ENCODE results near the gene PEAK1.
"Not testable (repeated sequence)": the region's sequence is repeated elsewhere in the genome, so short reads cannot be mapped to it uniquely, and the experiment has no call there.

The PEAK1 gene

DNA sequence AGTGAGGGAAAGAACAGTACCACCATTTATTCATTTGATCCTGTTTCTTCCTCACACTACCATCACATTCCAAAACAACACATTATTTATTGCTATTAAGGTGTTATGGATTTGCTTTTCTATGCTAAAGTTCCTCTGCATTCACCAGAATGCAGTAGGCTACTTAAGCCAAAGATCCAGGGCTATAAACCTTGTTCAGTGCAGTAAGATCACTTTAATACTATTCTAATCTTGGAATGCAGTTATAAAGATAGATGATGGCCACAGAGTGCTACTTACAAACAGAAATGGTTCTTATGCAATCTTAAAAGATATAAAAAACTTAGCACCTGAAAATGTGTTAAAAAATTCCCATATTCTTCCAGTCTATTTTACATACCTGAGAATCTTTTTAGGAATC, 241.5 kb downstream of the PEAK1 start:
- no peak for TF ChIP-seq ZNF274 (IDR thresholded peaks at IDR 0.05; ENCODE audit: low read depth, low read length)

DNA sequence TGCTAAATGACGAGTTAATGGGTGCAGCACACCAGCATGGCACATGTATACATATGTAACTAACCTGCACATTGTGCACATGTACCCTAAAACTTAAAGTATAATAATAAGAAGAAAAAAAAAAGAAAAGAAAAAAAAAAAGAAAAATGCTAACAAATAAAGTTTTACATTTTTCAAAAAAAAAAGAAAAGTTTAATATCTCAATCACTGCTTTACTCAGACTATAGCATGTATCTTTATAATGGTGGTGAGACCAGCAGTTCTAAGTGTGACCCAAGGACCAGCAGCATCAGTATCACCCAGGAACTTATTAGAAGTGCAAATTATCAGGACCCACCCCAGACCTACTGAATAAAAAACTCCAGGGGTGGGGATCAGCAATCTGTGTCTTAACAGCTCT, 243.8 kb downstream of the PEAK1 start:
- not testable (repeated sequence) for H3K4me3 ChIP-seq (ENCODE audit: low read length)

More for the DNA sequence above, 241.5 kb downstream of the PEAK1 start:
- H3K4me3 ChIP-seq (ENCODE audit: low read length), result no peak overlapping the region

DNA sequence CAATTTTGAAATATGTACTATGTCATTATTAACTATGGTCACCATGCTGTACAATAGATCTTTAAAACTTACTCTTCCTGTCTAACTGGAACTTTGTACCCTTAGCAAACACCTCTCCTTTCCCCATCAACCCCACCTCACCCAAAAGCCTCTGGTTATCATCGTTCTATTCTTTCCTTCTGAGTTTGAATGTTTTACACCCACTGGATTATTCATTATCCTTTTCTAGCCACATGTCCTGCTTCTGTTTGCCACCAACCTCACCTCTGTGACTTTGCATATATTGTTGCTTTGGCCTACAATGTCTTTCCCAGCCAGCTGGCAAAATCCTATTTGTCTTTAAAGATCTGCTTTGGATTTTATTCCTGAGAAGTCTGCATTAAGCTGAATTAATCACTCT, 246.4 kb downstream of the PEAK1 start:
- H3K4me3 ChIP-seq (ENCODE audit: low read length), result no peak overlapping the region
- TF ChIP-seq ZNF274 (IDR thresholded peaks at IDR 0.05; ENCODE audit: low read depth, low read length), result no peak

DNA sequence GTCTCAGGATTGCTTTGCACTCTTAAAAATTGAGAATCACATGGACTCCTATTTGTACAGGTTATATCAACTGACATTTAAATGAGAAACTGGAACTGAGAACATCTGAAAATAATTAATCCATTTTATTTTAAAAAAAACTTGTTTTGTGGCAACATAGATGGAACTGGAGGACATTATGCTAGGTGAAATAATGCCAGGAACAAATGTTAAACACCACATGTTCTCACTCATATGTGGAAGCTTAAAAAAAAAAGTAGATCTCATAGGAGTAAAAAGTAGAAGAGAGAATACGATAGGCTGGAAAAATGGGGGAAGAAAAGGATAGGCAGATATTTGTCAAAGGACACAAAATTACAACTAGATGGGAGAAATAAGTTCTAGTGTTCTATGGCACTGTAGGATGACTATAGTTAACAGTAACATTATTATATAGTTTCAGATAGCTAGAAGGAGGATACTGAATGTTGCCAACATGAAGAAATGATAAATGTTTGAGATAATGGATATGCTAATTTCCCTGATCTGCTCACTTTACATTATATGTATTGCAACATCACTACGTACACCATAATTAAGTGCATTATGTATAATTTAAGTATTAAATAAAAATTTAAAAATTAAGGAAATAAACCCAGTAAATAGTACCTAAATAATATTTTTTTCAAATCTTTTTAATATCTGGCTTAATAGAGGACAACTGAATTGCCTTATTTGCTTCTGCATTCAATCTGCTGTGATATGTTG, 248.5 kb downstream of the PEAK1 start:
- no peak for TF ChIP-seq ZNF274 (IDR thresholded peaks at IDR 0.05; ENCODE audit: low read depth, low read length)
- H3K4me3 ChIP-seq (ENCODE audit: low read length), result no peak overlapping the region

DNA sequence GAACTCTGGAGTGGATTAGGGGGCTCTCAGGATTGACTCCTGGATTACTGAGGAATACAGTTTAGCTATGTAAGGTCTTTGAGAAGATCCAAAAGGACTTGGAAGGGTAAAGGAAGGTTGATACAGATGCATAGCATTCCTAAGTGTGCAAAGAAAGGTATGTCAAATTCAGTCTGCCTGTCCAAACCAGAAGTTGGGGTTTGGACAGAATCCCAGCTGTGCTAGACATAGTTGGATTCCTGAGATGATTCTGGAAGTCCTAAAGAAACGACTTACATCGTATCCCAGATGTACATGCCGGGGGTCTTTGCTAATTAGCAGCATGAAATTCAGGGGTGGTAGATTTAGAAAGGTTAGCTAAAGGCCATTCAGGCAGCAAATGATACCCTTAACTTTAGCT, 251.3 kb downstream of the PEAK1 start:
- no peak for TF ChIP-seq ZNF274 (IDR thresholded peaks at IDR 0.05; ENCODE audit: low read depth, low read length)

GRCh38 chr15:77168141-77168540, 251.8 kb downstream of the PEAK1 start:
- TF ChIP-seq ZNF274 (IDR thresholded peaks at IDR 0.05; ENCODE audit: low read depth, low read length), result no peak
- H3K4me3 ChIP-seq (ENCODE audit: low read length), result no peak overlapping the region

More for the DNA sequence above, 251.3 kb downstream of the PEAK1 start:
- H3K4me3 ChIP-seq (ENCODE audit: low read length), result no peak overlapping the region

- TF ChIP-seq ZNF274 (IDR thresholded peaks at IDR 0.05; ENCODE audit: low read depth, low read length), result no peak
- H3K4me3 ChIP-seq (ENCODE audit: low read length), result no peak overlapping the region
Observed at GRCh38 chr15:77167406-77167805, 252.5 kb downstream of the PEAK1 start.

DNA sequence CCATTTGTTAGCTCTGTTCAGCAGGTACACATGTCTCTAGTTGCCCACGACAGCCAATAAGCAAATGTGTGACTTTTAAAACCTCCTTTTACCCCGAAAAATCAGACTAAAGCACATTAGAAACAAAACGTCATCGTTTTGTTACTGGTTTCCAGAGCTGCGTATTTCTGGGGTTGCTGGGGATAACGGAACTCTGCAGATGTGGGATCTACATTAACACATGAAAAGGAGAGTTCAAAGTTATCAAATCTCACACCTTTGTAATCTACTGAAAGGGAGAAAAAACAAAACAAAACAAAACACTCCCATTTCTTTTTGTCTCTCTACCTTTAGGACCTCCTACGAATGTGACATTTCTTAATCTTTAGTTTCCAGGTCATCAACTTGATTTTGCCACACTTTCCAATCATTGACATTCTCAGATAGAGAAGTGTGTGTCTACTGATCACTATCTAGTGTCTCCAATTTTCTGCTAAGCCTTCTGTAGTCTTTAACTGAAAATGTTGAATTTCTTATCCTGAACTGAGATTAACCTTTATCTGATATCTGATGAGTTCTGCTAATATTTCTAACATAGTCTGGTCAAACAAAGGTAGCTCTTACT, 256.0 kb downstream of the PEAK1 start:
- no peak overlapping the region for H3K4me3 ChIP-seq (ENCODE audit: low read length)
- TF ChIP-seq ZNF274 (IDR thresholded peaks at IDR 0.05; ENCODE audit: low read depth, low read length), result no peak

- no peak overlapping the region for H3K4me3 ChIP-seq (ENCODE audit: low read length)
- TF ChIP-seq ZNF274 (IDR thresholded peaks at IDR 0.05; ENCODE audit: low read depth, low read length), result no peak
Observed at GRCh38 chr15:77162872-77163633, 256.9 kb downstream of the PEAK1 start.

DNA sequence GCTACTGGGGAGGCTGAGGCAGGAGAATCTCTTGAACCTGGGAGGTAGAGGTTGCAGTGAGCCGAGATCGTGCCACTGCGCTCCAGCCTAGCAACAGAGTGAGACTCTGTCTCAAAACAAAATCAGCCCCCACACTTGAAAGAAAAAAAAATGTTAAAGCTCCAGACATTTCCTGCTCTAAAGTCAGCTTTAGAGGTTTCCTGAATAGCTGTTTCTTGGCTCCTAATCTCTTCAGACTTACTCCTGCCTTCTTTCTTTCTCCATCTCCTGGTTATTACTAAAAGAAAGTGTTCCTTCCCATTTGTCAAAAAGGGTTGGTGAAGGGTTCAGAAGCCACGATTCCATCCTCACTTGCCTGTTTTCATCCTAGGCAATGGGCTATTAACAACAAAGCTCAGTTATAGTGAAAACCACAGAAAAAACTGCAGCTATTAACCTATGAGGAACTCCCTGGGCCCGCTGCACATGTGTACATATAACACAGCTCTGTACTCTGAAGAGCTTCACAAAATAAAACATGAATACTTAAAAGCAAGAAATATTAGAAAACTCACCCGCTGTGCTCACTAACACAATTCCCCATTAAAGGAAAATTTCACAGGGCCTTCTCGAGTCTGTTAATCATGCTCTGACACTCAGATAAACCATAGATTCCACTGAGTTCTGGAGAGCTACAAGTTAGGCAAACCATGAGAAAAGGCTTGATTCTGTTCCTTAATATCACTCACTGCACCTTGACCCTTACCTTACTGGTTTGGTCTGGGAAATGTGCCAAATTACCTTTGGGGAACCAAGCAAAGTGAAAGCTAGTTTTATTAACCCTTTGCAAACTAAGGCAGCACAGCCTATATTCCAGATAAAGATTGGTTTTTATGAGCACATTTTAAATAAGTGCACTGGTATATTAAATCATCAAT, 259.1 kb downstream of the PEAK1 start:
- H3K4me3 ChIP-seq (ENCODE audit: low read length), result no peak overlapping the region

DNA sequence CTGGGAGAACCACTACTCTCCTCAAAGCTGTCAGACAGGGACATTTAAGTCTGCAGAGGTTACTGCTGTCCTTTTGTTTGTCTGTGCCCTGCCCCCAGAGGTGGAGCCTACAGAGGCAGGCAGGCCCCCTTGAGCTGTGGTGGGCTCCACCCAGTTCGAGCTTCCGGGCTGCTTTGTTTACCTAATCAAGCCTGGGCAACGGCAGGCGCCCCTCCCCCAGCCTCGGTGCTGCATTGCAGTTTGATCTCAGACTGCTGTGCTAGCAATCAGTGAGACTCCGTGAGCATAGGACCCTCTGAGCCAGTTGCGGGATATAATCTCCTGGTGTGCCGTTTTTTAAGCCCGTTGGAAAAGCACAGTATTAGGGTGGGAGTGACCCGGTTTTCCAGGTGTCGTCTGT, 263.9 kb downstream of the PEAK1 start:
- not testable (repeated sequence) for H3K4me3 ChIP-seq (ENCODE audit: low read length)

More for the DNA sequence above, 259.1 kb downstream of the PEAK1 start:
- TF ChIP-seq ZNF274 (IDR thresholded peaks at IDR 0.05; ENCODE audit: low read depth, low read length), result no peak

GRCh38 chr15:77148191-77148590, 271.7 kb downstream of the PEAK1 start:
- no peak for TF ChIP-seq ZNF274 (IDR thresholded peaks at IDR 0.05; ENCODE audit: low read depth, low read length)
- no peak overlapping the region for H3K4me3 ChIP-seq (ENCODE audit: low read length)

DNA sequence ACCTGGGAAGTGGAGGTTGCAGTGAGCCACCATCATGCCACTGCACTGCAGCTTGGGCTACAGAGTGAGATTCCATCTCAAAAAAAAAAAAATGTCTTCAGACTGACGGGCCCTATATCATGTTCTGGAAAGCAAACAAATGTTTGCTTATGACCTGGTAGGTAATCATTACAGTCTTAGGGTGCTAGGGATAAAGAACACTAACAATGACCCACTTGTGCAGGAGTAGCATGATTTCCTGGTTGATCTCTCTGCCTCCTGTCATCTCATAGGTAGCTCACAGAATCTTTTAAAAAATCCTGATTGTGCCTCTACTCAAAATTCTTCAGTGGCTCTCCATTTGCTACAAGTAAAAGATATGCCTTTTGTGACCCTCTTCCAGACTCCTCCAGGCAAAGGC, 274.5 kb downstream of the PEAK1 start:
- no peak overlapping the region for H3K4me3 ChIP-seq (ENCODE audit: low read length)
- TF ChIP-seq ZNF274 (IDR thresholded peaks at IDR 0.05; ENCODE audit: low read depth, low read length), result no peak

DNA sequence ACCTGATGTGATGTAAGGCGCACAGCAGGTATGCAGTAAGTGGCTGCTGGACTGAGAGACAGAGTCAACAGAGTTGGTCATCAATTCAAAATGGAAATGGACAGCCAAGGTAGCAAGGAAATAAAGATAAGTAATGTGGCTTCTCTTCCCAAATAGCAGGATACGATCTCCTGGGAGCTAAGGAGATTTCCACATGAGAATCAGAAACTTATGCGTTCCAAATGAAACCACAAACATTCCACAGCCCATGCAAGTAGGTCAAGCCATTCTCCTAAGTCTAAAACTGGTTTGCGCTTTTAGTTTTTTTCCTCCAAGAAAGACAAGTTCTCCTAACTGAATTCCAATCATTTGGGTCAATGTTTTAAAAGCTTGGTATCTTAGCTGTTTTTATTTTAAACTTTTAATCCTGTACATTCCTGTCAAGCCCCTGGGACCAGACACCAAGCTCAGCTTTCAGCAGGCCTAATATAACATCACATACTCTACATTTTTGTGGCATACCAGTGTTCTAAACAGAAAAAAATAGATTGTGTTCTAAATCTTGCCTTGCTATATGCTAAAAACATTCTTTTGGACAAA, 275.3 kb downstream of the PEAK1 start:
- H3K4me3 ChIP-seq (ENCODE audit: low read length), result no peak overlapping the region
- no peak for TF ChIP-seq ZNF274 (IDR thresholded peaks at IDR 0.05; ENCODE audit: low read depth, low read length)

All from GM08714 (cell line).